DMS79 treated with DMSO at 0.1 percent for 48 hours (cell line): ENCODE data around the gene IFT172.

Experiments
- DNase-seq: peaks from one replicate; lab custom pipeline; 2025; lab: John Stamatoyannopoulos, UW

Gene IFT172

DNA sequence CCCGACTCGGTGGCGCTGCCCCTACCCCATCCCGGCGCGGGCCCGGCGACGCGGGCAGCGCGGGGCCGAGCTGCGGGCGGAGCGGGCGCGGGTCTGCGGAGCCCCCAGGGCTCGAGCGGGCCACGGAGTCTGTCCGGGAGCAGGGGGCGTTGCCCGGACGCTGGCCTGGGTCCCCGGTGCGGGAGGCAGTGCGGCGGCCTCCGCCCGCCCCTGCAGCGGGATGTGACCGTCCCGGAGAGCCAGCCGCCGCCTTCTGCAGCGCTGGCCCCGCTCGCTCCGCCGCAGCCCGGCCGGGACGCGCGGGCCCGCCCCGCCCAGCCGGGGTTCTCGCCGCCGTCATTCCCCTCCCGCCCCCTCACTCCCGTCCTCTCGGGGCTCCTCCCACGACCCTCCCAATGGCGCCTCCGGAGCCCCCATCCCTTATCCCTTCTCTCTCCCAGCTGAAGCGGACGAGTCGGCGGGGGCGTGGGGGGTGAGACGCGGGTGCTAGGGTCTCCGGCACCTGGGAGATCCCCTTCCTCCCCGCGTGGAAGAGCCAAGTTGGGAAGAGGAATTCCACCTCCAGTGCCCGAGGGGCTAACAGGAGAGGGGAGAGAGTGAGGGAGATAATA lies 5.5 kb upstream of the IFT172 start, which contains the start of gene FNDC4:
TSS of gene FNDC4 (minus strand) at position 257 of the 611 bp plus-strand sequence. CDS start 521 bp downstream, outside the sequence.
- DNase-seq = no peak

- no peak for DNase-seq
Observed at GRCh38 chr2:27494284-27494943, 4.9 kb upstream of the IFT172 start.

- no peak for DNase-seq
Observed at GRCh38 chr2:27493948-27494283, 4.4 kb upstream of the IFT172 start.

GRCh38 chr2:27492557-27492956 lies 3.0 kb upstream of the IFT172 start:
- DNase-seq = no peak

GRCh38 chr2:27489118-27489497 lies 435 bp downstream of the IFT172 start:
- no peak for DNase-seq

DNA sequence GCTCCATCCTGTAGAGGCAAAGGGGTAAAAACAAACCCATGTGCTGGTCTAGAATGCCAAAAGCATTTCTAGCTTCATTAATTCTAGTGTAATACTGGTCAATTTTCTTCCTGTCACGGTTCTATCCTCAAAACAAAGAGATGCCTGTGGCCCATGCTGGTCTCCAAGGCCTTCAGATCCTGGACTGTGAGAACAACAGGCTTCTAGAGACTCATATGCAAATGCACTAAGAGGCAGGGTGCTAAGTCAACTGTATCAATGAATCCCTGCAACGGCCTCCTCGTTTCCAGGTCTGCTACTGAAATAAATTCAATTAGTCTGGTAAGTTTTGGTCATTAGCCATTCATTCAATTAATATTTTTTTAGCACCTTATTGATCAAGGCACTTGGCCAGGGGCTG lies 4.0 kb downstream of the IFT172 start:
- no peak for DNase-seq

DNA sequence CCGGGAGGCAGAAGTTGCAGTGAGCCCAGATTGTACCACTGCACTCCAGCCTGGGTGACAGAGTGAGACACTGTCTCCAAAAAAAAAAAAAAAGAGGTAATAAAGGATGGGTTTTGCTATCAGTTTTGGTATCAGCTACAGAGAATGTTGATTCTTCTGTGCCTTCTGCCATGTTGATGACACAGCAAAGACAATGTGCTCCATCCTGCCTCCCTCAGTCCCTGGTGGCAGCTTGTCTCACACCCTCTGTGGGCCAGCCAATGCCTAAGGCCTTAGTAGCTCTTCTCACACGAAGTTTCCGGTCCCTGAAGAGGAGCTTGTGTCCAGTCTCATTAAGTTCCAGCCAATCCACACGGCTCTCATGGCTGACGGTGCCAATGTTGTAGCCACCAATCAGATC lies 17.6 kb downstream of the IFT172 start:
- DNase-seq = no peak

DNA sequence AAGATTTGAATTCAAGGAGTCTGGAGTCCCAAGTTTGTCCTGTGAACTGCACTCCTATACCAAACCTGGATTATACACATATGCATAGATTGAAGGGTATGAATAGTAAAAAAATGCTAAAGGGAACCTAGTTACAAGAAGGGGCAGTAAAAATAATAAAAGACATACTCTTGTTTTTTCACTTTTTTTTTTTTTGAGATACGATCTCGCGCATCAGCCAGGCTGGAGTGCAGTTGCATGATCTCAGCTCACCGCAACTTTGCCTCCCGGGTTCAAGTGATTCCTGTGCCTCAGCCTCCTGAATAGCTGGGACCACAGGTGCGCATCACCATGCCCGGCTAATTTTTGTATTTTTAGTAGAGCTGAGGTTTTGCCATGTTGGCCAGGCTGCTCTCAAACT lies 25.1 kb downstream of the IFT172 start:
- no peak for DNase-seq

GRCh38 chr2:27461118-27461517 lies 28.4 kb downstream of the IFT172 start:
- peak; percentile 30 for DNase-seq

DNA sequence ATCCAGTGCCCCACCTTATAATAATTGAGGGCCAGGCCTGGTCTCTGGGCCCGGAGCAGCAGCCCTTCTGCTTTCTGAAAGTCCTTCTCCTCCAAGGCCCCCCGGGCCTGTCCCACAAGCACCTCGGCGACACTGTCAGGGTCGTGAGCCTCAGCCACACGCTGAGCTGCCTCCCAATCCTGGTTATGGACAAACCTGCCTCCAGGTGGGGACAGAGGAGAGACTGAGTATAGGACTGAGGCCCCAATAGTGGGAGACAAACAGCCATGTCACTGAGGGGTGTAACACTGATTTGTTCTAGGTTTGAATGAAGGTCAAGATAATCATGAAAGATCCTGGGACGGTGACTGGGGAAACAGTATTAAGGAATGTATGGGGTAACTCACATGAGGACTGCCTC lies 35.6 kb downstream of the IFT172 start:
- DNase-seq = no peak

GRCh38 chr2:27451095-27451494 lies 38.4 kb downstream of the IFT172 start:
- no peak for DNase-seq

- no peak for DNase-seq
Observed at GRCh38 chr2:27448381-27448780, 41.2 kb downstream of the IFT172 start.

DNA sequence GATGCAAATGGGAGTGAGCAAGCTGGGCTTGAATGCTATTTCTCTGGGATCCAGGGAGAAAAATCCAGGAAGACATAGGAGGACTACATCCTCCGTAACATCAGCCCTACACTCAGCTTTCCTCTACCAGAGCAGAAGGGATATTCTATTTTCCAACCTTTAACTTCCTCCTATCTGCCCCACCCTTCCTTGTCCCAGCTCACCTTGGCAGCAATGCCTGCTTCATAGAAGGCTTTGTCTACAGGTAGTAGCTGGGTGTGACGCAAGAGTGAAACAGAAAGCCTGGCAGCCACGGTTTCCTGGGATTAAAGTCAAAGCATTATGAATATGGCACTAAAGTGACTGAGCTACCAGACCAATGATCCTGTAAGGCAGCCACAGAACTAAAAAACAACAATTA lies 43.5 kb downstream of the IFT172 start:
- no peak for DNase-seq

- DNase-seq = no peak
Observed at GRCh38 chr2:27445615-27446014, 43.9 kb downstream of the IFT172 start.

GRCh38 chr2:27445155-27445554 lies 44.4 kb downstream of the IFT172 start:
- no peak for DNase-seq

DNA sequence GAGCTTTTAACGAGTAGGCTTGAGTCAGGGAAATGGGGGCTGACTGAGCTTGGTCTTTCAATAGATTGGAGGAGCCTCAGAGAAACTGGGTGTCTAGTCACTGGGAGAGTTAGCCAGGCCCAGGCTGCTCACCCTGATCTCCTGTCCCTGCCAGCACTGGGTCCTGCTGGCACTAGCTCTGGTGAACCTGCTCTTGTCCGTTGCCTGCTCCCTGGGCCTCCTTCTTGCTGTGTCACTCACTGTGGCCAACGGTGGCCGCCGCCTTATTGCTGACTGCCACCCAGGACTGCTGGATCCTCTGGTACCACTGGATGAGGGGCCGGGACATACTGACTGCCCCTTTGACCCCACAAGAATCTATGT lies 46.6 kb downstream of the IFT172 start:
- no peak for DNase-seq

DNA sequence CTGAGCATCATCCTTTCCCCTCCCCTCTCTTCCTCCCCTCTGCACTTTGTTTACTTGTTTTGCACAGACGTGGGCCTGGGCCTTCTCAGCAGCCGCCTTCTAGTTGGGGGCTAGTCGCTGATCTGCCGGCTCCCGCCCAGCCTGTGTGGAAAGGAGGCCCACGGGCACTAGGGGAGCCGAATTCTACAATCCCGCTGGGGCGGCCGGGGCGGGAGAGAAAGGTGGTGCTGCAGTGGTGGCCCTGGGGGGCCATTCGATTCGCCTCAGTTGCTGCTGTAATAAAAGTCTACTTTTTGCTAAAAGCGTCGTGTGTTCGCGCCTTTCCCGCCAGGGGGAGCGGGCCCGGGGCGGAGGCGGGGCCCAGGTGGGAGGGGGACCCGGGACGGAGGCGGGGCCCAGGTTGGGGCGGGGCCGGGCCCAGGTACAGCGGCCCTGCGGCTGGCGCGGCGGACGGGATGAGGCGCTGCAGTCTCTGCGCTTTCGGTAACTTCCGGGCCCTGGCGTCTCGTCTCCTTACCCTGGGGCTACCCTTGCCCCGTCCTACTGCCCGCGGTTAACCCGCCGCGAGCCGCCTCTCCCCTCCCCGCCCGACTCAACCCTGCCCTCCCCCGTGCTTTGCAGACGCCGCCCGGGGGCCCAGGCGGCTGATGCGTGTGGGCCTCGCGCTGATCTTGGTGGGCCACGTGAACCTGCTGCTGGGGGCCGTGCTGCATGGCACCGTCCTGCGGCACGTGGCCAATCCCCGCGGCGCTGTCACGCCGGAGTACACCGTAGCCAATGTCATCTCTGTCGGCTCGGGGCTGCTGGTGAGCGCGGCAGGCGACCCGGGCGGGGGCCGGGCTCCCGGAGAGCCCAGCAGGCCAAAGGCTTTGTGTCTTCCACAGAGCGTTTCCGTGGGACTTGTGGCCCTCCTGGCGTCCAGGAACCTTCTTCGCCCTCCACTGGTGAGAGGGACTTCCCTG lies 47.3 kb downstream of the IFT172 start, which contains the start of gene KRTCAP3:
TSS of gene KRTCAP3 (plus strand) at position 424 of the 962 bp plus-strand sequence. CDS start at position 456, 32 bp downstream.
- peak; percentile 61 for DNase-seq

GRCh38 chr2:27441226-27441926 lies 48.2 kb downstream of the IFT172 start:
- no peak for DNase-seq

GRCh38 chr2:27435628-27436027 lies 53.9 kb downstream of the IFT172 start:
- no peak for DNase-seq

DNA sequence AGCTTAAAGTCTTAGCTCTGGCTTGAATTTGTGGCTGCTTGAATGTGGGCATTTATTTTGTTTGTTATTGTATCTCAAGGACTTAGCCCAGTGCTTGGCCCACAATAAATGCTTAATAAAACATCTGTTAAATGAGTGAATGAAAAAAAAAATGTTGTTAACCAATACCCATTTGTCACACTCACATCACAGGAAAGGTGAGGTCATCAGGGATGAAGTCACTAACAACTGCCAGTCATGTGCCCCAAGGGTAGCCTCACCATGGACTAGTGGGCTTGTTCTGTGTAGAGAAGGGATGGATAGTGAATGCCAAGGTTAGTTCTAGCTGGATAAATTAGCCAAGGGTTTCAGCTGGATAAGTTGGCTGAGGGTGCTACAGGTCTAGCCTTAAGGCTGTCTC lies 58.1 kb downstream of the IFT172 start:
- no peak for DNase-seq

GRCh38 chr2:27428978-27429541 lies 60.5 kb downstream of the IFT172 start:
- DNase-seq = peak; percentile 59
